Heart left ventricle (tissue), 13 donors: Measurements from ENCODE around the gene CNKSR3.

ENCODE experiments used
- CTCF ChIP-seq, 12 donors: fragments of 200-600 bp; sonication (generic) in 4 of 12; IDR thresholded peaks; one replicate each; pipeline versions ENCODE4 v1.5.0 to v1.8.0; 2018 to 2022; ENCODE audit warnings: antibody characterized with exemption in 12 of 12, mild to moderate bottlenecking in 5 of 12
- POLR2A ChIP-seq, 2 donors: fragments of 450-650 bp; IDR thresholded peaks; one replicate each; pipeline ENCODE4 v1.6.1; 2017; ENCODE audit warnings: antibody characterized with exemption in 2 of 2, mild to moderate bottlenecking in 2 of 2, moderate library complexity in 2 of 2
- donor health status: ischemic (EF 13 %, LVEDD 7.1; RV severe dilation, severe dysfunction).
- donor health status: DM: no; HTN: yes; CAD: no.
- donor health status: DM: no; HTN: no; CAD: no.
- donor health status: ischemic (EF 25% LVEDD 6.9; RV normal size, moderate dysfunction).
- donor health status: ischemic (EF 25% LVEDD 5.7; RV mildly dilated, moderate dysfunction).
- donor health status: ischemic (EF 35%, LVEDD 5.7; RV mildly dilated, moderate dysfunction).
- donor health status: nonischemic (EF 11% LVEDD 7.7; RV severe dilation, severe dysfunction).
- donor health status: DM: yes; HTN: yes; CAD: no.
- donor health status: PGD.
- donor health status: ischemic (EF 29% LVEDD 5.4; RV normal size, mild dysfunction).
- donor health status: nonischemic (EF 23%, LVEDD 6.1; RV moderate dilation, normal function).

- TF ChIP-seq CTCF (IDR thresholded peaks at IDR 0.05) (no peak), POLR2A (IDR thresholded peaks at IDR 0.05) (no peak)
These were observed 37.2 kb downstream of the CNKSR3 start for GRCh38 chr6:154473324-154473723.
